Liver (tissue), 3 donors: Measurements from ENCODE around the gene FRAS1.

Experiments
- ATF3 ChIP-seq: IDR thresholded peaks from 2 replicates; pipeline ENCODE4 v1.6.1; 2016; ENCODE audit warnings: antibody characterized with exemption
- CTCF ChIP-seq: fragments of 150-350 bp; IDR thresholded peaks from 2 replicates; pipeline ENCODE4 v1.5.1; 2017; ENCODE audit warnings: improper control_type of control experiment, low read depth, low read length; ENCODE audit not compliant: missing input control
- EGR1 ChIP-seq, 2 donors: IDR thresholded peaks; 2 replicates each; pipeline ENCODE4 v1.6.1; 2016 to 2018; ENCODE audit warnings: antibody characterized with exemption in 2 of 2, low read depth in 2 of 2
- FOXA1 ChIP-seq: IDR thresholded peaks from 2 replicates; pipeline ENCODE4 v1.6.1; 2016; ENCODE audit warnings: antibody characterized with exemption
- GABPA ChIP-seq, 2 donors: IDR thresholded peaks in 1 of 2; conservative IDR thresholded peaks in 1 of 2; 2 replicates each; pipeline ENCODE4 v1.6.1; 2016; ENCODE audit warnings: antibody characterized with exemption in 2 of 2, mild to moderate bottlenecking in 1 of 2, moderate library complexity in 1 of 2
- HNF4A ChIP-seq, 2 donors: conservative IDR thresholded peaks; 2 replicates each; pipeline ENCODE4 v1.6.1; 2016; ENCODE audit warnings: antibody characterized with exemption in 2 of 2, mild to moderate bottlenecking in 2 of 2
- JUND ChIP-seq, 2 donors: IDR thresholded peaks; 2 replicates each; pipeline ENCODE4 v1.6.1; 2016; ENCODE audit warnings: antibody characterized with exemption in 2 of 2
- MAX ChIP-seq: IDR thresholded peaks from 2 replicates; pipeline ENCODE4 v1.6.1; 2016; ENCODE audit warnings: antibody characterized with exemption
- RAD21 ChIP-seq, 2 donors: IDR thresholded peaks; 2 replicates each; pipeline ENCODE4 v1.6.1; 2016; ENCODE audit warnings: antibody characterized with exemption in 2 of 2, mild to moderate bottlenecking in 2 of 2
- REST ChIP-seq: IDR thresholded peaks from 2 replicates; pipeline ENCODE4 v1.6.1; 2016; ENCODE audit warnings: antibody characterized with exemption, mild to moderate bottlenecking
- SP1 ChIP-seq: IDR thresholded peaks from 2 replicates; pipeline ENCODE4 v1.6.1; 2018; ENCODE audit warnings: antibody characterized with exemption, mild to moderate bottlenecking
- TAF1 ChIP-seq: conservative IDR thresholded peaks from 2 replicates; pipeline ENCODE4 v1.6.1; 2016; ENCODE audit warnings: antibody characterized with exemption, mild to moderate bottlenecking
- YY1 ChIP-seq: IDR thresholded peaks from 2 replicates; pipeline ENCODE4 v1.6.1; 2016; ENCODE audit warnings: antibody characterized with exemption, mild to moderate bottlenecking
- ZBTB33 ChIP-seq: IDR thresholded peaks from 2 replicates; pipeline ENCODE4 v1.6.1; 2016; ENCODE audit warnings: antibody characterized with exemption
- donor health status: healthy.
- donor health status: healthy.

- no peak for TF ChIP-seq CTCF
- TF ChIP-seq FOXA1 = no peak
- TF ChIP-seq ATF3 = no peak
- TF ChIP-seq YY1 = no peak
- TF ChIP-seq SP1 = no peak
- TF ChIP-seq RAD21 (IDR thresholded peaks at IDR 0.05) = no peak
- TF ChIP-seq JUND (IDR thresholded peaks at IDR 0.05) = no peak
- TF ChIP-seq EGR1 (IDR thresholded peaks at IDR 0.05; ENCODE audit: low read depth in 2 of 2) = no peak
- TF ChIP-seq ZBTB33 = no peak
- no peak for TF ChIP-seq MAX
- TF ChIP-seq HNF4A (conservative IDR thresholded peaks at IDR 0.05) = no peak
- TF ChIP-seq REST = no peak
- no peak for TF ChIP-seq TAF1
- no peak for TF ChIP-seq GABPA (IDR thresholded peaks at IDR 0.05 in 1 of 2, conservative IDR thresholded peaks at IDR 0.05 in 1 of 2)
Observed at GRCh38 chr4:78075986-78076385, 18.9 kb downstream of the FRAS1 start.
